Fibroblast of lung (primary cell): ENCODE results near the gene CNGA4. TPM values are rescaled to one million over a fixed set of nuclear protein-coding genes. Genes with fewer than 3 reads are reported as not detected.
"Not testable (repeated sequence)": the region's sequence is repeated elsewhere in the genome, so short reads cannot be mapped to it uniquely, and the experiment has no call there.

Experiments used
- DNase-seq, 2 donors: peaks; one replicate each; pipeline versions ENCODE4 v3.0.0 to v3.0.0-alpha.2; 2010; ENCODE audit warnings: low read depth in 2 of 2
- H2AFZ ChIP-seq: 2 replicates; pipeline ENCODE4 v1.5.1; 2012; ENCODE audit warnings: low read length, control low read depth, inconsistent platforms
- H3K27ac ChIP-seq: 2 replicates; pipeline ENCODE4 v1.5.1; 2011; ENCODE audit warnings: low read length, control low read depth; ENCODE audit not compliant: insufficient read depth
- H3K27me3 ChIP-seq: 2 replicates; pipeline ENCODE4 v1.5.1; 2011; ENCODE audit warnings: mild to moderate bottlenecking, low read length; ENCODE audit not compliant: control insufficient read depth, insufficient read depth
- H3K36me3 ChIP-seq: 2 replicates; pipeline ENCODE4 v1.5.1; 2011; ENCODE audit warnings: low read length; ENCODE audit not compliant: control insufficient read depth, insufficient read depth
- H3K4me1 ChIP-seq: 2 replicates; pipeline ENCODE4 v1.5.1; 2011; ENCODE audit warnings: low read length; ENCODE audit not compliant: control insufficient read depth, insufficient read depth; ENCODE audit errors: extremely low read depth
- H3K4me2 ChIP-seq: 2 replicates; pipeline ENCODE4 v1.5.1; 2011; ENCODE audit warnings: low read length, control low read depth; ENCODE audit not compliant: insufficient read depth; ENCODE audit errors: extremely low read depth
- H3K4me3 ChIP-seq, 4 experiments: fragments of 200-600 bp in 1 of 4; sonication (generic) in 1 of 4; replicated peaks in 1 of 4; 2 replicates each; pipeline ENCODE4 v1.5.1; 2011 to 2016; ENCODE audit warnings: low read length in 4 of 4, low read depth in 3 of 4, mild to moderate bottlenecking in 3 of 4, control low read depth in 2 of 4, inconsistent platforms in 1 of 4, mixed read lengths in 1 of 4; ENCODE audit not compliant: insufficient read depth in 1 of 4; ENCODE audit errors: control extremely low read depth in 1 of 4
- H3K79me2 ChIP-seq: 2 replicates; pipeline ENCODE4 v1.5.1; 2012; ENCODE audit warnings: mild to moderate bottlenecking, low read length, inconsistent platforms; ENCODE audit not compliant: control insufficient read depth, insufficient read depth
- H3K9ac ChIP-seq: 2 replicates; pipeline ENCODE4 v1.5.1; 2011; ENCODE audit warnings: mild to moderate bottlenecking, low read length, control low read depth; ENCODE audit not compliant: insufficient read depth
- H3K9me3 ChIP-seq: 2 replicates; pipeline ENCODE4 v1.5.1; 2012; ENCODE audit warnings: low read depth, low read length; ENCODE audit not compliant: control insufficient read depth, insufficient read depth
- H4K20me1 ChIP-seq: 2 replicates; pipeline ENCODE4 v1.5.1; 2011; ENCODE audit warnings: low read length; ENCODE audit not compliant: control insufficient read depth, insufficient read depth; ENCODE audit errors: extremely low read depth
- CTCF ChIP-seq, 2 donors: IDR thresholded peaks in 1 of 2; conservative IDR thresholded peaks in 1 of 2; 1 replicate in 1 of 2; 2 replicates in 1 of 2; pipeline ENCODE4 v1.5.1; 2011 to 2012; ENCODE audit warnings: low read length in 2 of 2, control low read depth in 1 of 2, inconsistent platforms in 1 of 2, low read depth in 1 of 2, mild to moderate bottlenecking in 1 of 2
- EZH2 ChIP-seq: IDR thresholded peaks from 2 replicates; pipeline ENCODE4 v1.5.1; 2012; ENCODE audit warnings: low read length, control low read depth, mild to moderate bottlenecking; ENCODE audit errors: missing control alignments
- polyA plus RNA-seq, 2 donors: library from polyadenylated mRNA; depleted of rRNA in 1 of 2; stranded (reverse) in 1 of 2; unstranded in 1 of 2; fragments of >200 nt; gene quantifications; 2 replicates each; pipeline ENCODE4 v1.2.1, GENCODE V29; 2011 to 2012; ENCODE audit warnings: missing spikeins in 1 of 2
- total RNA-seq: library from RNA; depleted of rRNA; stranded (reverse); fragments of >200 nt; gene quantifications from 2 replicates; pipeline ENCODE4 v1.2.1, GENCODE V29; 2014

Gene CNGA4
- total and polyA plus RNA-seq, 2 donors (not counting 1 experiment from before 2014, with no cell fraction given), result 0.06 to 0.17 TPM

GRCh38 chr11:6245536-6245935 lies 6.6 kb downstream of the CNGA4 start:
- Histone ChIP-seq H3K4me1 (no peaks in the 10 kb centered on the region), H3K4me3 (no peak overlapping the region), H3K4me2 (no peak overlapping the region), H3K79me2 (no peaks in the 10 kb centered on the region), H3K36me3 (no peaks in the 10 kb centered on the region), H3K27ac (no peak overlapping the region), H3K9ac (no peak overlapping the region), H4K20me1 (no peaks in the 10 kb centered on the region), H3K27me3 (peaks cover 3% of the 10 kb centered on the region), H3K9me3 (no peaks in the 10 kb centered on the region), H2AFZ (no peak overlapping the region)
- no peak for TF ChIP-seq EZH2
- TF ChIP-seq CTCF (conservative IDR thresholded peaks at IDR 0.05 in 1 of 2, IDR thresholded peaks at IDR 0.05 in 1 of 2; ENCODE audit: low read depth in 1 of 2, low read length in 2 of 2), result no peak
- no peak for DNase-seq

- Histone ChIP-seq H3K36me3 (no peaks in the 10 kb centered on the region), H2AFZ (no peak overlapping the region), H3K27me3 (peaks cover 3% of the 10 kb centered on the region), H3K4me1 (no peaks in the 10 kb centered on the region), H4K20me1 (no peaks in the 10 kb centered on the region), H3K4me3 (no peak overlapping the region), H3K9me3 (no peaks in the 10 kb centered on the region), H3K4me2 (no peak overlapping the region), H3K27ac (no peak overlapping the region), H3K9ac (no peak overlapping the region), H3K79me2 (no peaks in the 10 kb centered on the region)
- no peak for TF ChIP-seq EZH2
- no peak for TF ChIP-seq CTCF (conservative IDR thresholded peaks at IDR 0.05 in 1 of 2, IDR thresholded peaks at IDR 0.05 in 1 of 2; ENCODE audit: low read depth in 1 of 2, low read length in 2 of 2)
- peak; percentile 19 to 78 for DNase-seq
Observed at GRCh38 chr11:6248248-6248647, 9.4 kb downstream of the CNGA4 start.

GRCh38 chr11:6248897-6249296 lies 10.0 kb downstream of the CNGA4 start:
- H3K36me3 ChIP-seq, H3K27ac ChIP-seq, H4K20me1 ChIP-seq, H3K9me3 ChIP-seq, H3K4me3 ChIP-seq, H3K9ac ChIP-seq, H3K27me3 ChIP-seq, DNase-seq, H3K4me2 ChIP-seq, H3K4me1 ChIP-seq, H2AFZ ChIP-seq, H3K79me2 ChIP-seq: not testable (repeated sequence)
